HG03378 (cell line): Measurements from ENCODE around the gene RPS26.
"Not testable (repeated sequence)": the region's sequence is repeated elsewhere in the genome, so short reads cannot be mapped to it uniquely, and the experiment has no call there.

Experiments
- ATAC-seq: cut with Tn5 transposase; IDR thresholded peaks from one replicate; pipeline ENCODE4 v1.9.1; 2021; ENCODE audit warnings: mild to moderate bottlenecking, moderate library complexity; ENCODE audit not compliant: unreplicated experiment

Gene RPS26

DNA sequence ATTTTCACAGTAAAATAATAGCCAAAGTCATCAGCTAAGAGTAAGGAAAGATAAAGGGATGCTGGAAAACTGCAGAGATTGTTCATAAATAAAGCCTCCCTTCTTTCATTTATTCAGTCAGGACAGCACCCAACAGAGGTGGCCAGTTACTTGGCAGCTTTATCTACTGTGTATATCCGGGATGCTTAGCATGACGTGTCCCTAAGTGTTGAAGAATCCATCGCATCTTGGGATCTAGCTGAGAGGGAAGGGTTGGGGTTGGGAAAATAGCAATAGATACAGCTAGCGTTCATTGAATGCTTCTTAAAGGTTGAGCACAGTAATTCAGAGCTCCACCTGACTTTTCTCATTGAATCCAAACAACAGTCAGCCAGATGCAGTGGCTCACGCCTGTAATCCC lies 32.7 kb downstream of the RPS26 start:
- no peak for ATAC-seq

DNA sequence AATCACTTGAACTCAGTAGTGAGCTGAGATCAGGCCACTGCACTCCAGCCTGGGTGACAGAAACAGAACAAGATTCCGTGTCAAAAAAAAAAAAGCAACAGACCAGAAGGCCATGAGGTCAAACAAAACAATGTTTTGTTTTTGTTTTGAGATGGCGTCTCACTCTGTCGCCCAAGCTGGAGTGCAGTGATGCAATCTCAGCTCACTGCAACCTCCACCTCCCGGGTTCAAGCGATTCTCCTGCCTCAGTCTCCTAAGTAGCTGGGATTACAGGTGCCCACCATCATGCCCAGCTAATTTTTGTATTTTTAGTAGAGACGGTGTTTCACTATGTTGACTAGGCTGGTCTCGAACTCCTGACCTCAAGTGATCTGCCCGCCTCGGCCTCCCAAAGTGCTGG lies 36.2 kb downstream of the RPS26 start:
- ATAC-seq: not testable (repeated sequence)

DNA sequence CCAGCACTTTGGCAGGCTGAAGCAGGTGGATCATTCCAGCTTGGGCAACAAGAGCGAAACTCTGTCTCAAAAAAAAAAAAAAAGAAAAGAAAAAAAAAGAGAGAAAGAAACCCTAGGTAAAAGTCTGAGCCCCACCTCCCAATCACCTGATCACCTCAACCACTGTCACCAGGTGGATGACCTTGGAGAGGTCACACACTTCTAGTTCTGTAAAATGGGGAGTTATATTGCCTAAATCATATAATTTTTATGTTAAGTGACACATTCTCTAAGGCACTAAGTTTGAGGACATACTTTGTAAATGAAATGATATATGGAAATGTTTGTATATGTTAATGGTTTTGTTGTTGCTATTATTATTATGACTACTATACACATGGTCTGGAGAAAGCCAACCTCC lies 36.7 kb downstream of the RPS26 start:
- no peak for ATAC-seq

DNA sequence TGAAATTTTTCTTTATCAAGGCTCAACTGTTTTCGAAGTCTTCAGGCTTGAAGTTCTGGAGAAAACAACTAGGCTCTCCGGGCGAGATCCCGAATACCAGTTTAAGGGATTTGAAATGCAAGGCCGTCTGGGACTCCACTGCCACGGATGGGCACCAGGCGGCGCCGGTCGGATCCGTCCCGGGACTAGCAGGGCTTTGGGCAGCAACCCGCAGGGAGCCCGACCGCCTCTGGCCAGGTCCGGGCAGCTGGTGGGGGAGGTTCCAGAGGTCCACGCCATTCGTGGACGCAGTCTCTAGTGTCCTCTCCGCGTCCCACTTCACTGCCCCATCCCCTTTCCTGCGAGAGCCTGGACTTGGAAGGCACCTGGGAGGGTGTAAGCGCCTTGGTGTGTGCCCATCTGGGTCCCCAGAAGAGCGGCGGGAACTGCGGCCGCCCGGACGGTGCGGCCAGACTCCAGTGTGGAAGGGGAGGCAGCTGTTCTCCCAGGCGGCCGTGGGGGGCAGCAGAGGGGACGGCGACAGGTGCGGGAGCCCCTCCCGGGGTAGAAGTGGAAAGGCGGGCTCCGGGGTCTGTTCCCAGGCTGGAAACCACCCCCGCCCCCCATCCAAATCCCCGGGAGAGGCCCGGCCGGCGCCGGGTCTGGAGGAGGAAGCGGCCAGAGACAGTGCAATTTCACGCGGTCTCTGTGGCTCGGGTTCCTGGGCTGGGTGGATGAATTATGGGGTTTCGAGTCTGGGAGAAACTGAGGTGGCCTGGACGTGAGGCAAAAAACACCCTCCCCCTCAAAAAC lies 37.4 kb downstream of the RPS26 start:
- ATAC-seq: no peak

DNA sequence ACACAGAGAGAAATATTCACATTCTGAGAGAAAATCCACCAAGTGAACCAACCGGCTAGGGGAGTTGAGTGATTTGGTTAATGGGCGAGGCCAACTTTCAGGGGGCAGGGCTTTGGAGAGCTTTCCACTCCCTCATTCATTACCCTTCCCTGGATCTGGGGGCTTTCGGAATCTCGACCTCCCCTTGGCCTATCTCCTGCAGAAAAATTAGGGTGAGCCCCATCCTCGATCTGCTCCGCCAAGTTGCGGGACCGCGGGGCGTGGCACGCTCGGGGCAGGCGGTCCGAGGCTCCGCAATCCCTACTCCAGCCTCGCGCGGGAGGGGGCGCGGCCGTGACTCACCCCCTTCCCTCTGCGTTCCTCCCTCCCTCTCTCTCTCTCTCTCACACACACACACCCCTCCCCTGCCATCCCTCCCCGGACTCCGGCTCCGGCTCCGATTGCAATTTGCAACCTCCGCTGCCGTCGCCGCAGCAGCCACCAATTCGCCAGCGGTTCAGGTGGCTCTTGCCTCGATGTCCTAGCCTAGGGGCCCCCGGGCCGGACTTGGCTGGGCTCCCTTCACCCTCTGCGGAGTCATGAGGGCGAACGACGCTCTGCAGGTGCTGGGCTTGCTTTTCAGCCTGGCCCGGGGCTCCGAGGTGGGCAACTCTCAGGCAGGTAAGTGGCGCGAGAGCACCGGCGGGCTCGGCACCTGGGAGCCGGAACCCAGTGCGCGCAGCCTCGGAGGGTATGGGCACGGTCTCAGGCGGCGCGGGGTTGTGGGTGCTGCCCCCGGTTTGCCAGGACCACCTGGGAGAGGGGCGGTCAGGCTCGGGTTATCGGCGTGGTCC lies 38.2 kb downstream of the RPS26 start, which contains the start of gene ERBB3:
Gene ERBB3 (plus strand): TSS at position 443 of the 833 bp plus-strand sequence. CDS start 136 bp downstream, at position 579.
- ATAC-seq: no peak

DNA sequence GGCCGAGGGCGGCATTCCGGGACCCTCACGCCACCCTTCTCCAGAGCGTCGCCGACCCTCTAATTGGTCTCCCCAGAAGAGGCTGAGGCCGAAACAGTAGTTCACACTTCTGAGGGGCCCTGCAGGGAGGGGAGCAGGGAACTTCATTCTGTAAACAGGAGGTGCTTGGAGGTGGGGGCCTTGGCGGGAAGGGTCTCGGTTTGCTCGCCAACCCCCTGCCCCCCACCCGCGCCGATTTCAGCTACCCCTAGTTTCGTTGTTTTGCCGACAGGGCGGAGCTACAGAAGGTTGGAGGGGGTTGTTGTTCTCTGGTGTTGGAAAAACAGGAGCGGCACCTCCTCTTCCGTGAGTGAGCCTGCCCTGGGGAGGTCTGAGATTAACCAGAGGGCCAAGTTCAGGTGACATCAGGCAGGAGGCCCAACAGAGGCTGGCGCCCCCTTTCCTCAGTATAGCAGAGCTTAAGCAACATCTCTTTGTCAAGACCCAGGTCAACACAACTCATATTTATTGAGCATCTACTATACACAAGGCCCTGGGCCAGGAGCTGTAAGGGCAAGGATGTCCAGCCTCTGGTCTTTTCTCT lies 38.9 kb downstream of the RPS26 start:
- ATAC-seq: no peak

DNA sequence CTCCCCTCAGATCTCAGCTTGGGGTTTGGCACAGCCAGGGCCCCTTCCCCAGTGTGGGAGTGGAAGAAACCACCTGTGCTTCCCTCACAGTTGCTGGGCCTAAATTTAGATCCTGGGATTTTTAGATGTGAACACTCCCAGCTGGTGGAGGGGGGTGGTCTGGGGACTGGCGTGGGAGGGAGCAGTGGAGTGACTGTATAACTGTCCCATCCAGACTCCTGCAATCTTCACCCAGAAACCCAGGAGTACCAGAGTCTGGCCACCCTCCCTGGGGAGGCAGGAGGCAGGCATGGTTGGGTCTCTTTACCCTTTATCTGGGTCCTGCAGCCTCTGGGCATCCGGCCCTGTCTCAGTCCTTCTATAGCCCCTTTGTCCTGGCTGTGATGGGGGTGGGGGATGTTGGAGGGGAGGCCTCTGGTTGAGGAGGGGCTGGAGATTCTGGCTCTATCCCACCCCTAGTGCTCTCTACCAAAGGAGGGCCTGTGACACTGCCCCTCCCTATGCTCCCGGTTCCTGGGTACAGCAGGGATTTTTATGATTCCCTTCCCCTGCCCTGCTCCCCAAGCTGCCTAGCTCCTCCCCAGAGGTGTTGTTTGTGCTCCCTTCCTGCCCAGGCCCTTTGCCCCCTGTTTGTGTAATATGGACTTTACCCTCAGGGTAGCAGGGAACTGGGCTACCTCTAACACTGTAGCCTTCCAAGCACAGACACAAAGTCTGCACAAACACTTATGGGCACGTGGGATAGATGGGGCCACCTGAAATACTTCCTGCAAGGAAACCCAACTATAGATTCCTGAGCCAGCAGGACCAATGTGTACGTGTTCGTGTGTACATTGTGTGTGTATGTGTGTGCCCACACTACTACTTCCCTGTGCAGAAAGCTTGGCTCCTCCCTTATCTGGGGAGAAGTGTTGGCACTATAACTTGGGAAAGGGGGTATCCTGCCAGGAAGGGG lies 40.0 kb downstream of the RPS26 start:
- no peak for ATAC-seq

DNA sequence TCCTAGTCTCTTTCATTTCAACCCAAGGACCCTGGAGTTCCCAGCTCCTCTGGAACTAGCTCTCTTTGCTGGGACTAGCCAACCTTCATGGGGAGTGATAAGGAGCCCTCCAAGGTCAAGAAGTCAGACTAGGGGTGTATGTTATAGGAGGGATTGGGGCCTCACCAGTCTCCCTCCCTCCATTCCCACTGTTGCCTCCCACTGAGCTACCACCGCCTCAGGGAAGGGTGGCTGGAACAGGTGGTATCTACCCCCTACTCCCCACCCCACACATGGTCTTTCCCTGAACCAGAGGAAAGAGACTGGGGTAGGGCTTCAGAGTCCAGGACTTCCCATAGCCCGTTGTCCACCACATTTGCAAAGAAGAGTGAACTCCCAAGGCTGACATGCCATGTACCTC lies 40.7 kb downstream of the RPS26 start:
- ATAC-seq: no peak

DNA sequence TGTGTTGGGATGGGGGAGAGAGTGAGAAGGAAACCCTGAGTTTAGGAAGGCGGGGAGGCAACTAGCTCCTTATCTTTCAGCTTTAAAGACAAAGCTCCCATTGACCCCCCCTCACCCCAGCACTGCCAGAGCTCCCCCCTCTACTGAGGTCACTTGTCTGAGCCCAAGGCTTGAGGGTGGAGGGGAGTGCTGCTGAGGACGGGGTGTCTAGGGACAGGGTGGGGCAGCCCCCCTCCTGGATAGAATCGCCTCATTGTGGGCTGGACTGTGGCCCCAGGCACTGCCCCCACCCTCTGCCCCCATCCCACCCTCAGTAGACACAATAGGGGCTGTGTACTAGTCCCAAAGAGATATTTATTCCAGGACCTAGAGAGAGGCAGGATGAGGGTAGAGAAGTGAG lies 41.2 kb downstream of the RPS26 start:
- ATAC-seq: no peak

DNA sequence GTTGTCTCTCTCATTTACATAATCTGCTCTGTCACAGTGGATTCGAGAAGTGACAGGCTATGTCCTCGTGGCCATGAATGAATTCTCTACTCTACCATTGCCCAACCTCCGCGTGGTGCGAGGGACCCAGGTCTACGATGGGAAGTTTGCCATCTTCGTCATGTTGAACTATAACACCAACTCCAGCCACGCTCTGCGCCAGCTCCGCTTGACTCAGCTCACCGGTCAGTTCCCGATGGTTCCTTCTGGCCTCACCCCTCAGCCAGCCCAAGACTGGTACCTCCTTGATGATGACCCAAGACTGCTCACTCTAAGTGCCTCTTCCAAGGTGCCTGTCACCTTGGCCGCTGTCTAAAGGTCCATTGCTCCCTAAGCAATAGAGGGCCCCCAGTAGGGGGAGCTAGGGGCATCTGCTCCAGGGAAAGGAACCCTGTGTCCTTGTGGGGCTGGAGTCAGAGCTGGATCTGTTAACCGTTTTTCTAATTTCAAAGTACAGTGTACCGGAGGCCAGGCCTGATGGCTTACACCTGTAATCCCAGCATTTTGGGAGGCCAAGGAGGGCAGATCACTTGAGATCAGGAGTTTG lies 43.3 kb downstream of the RPS26 start:
- ATAC-seq: no peak

DNA sequence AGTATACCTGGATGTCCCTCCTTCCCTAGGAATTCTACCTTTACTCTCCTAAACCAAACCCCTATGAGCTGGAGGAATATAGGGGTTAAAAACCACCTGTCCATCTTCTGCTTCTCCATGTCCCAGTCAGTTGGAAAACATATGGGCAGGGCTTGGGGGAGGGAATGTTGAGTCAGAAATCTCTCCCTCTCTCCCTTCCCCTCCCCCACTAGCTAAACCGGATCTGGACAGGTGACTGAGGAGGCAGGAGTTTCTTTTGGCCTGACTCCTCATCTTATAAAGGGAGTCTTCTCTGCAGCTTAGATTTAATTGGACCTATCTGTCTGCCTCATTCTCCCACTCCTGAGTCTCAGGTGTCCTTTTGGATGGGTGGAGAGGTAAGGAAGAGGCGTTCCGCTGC lies 44.4 kb downstream of the RPS26 start:
- no peak for ATAC-seq

DNA sequence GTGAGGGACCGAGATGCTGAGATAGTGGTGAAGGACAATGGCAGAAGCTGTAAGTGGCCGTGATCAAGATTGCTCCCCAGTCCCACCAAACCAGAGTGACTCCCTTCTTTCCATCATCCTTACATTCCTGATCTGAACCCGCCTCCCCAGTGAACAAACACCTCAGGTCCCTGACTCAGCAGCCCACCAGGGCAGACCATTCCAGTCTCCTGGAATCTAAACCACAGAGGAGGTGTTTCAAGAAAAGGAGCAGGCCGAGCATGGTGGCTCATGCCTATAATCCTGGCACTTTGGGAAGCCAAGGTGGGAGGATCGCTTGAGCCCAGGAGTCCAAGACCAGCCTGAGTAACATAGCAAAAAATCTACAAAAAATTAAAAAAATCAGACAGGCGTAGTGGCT lies 44.9 kb downstream of the RPS26 start:
- ATAC-seq: no peak

DNA sequence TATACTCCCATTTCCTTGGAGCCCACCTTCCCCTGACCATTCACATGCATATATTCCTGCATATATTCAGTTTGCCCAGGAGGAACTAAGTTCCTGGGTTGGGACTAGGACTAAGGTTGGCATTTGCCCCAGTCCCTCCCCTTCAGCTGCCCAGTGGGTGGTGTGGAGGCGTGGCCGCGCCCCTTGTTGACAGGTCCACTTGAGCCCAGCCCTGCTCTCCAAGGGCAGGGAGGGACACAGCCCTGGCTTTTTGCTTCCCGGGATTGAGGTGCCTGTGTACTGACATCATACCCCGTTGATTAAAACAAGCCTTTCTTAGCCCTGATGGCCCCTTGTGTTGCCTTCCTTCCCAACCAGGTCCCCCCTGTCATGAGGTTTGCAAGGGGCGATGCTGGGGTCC lies 45.5 kb downstream of the RPS26 start:
- ATAC-seq: no peak
